Ammon's horn (tissue), 1 donor: ENCODE results near the gene PDE1C.
"Not testable (repeated sequence)": the region's sequence is repeated elsewhere in the genome, so short reads cannot be mapped to it uniquely, and the experiment has no call there.

Experiments used
- DNase-seq: peaks from one replicate; pipeline ENCODE4 v3.0.0-alpha.2; 2016; ENCODE audit warnings: low spot score

The PDE1C gene

GRCh38 chr7:32043688-32044087 lies 26.5 kb downstream of the PDE1C start:
- DNase-seq, result no peak

- no peak for DNase-seq
Measured at GRCh38 chr7:32042900-32043299, 27.3 kb downstream of the PDE1C start.

- peak; percentile 70 for DNase-seq
Measured at GRCh38 chr7:32039000-32039756, 31.0 kb downstream of the PDE1C start.

GRCh38 chr7:32037650-32038198 lies 32.5 kb downstream of the PDE1C start:
- DNase-seq, result no peak

GRCh38 chr7:32036557-32036956 lies 33.6 kb downstream of the PDE1C start:
- DNase-seq, result no peak

GRCh38 chr7:32034052-32034451 lies 36.2 kb downstream of the PDE1C start:
- no peak for DNase-seq

- no peak for DNase-seq
Measured at GRCh38 chr7:32033006-32033405, 37.2 kb downstream of the PDE1C start.

- no peak for DNase-seq
Measured at GRCh38 chr7:32032211-32032610, 38.0 kb downstream of the PDE1C start.

- DNase-seq, result no peak
Measured at GRCh38 chr7:32030904-32031692, 39.1 kb downstream of the PDE1C start.

- peak; percentile 7 for DNase-seq
Measured at GRCh38 chr7:32026083-32026425, 44.2 kb downstream of the PDE1C start.

- DNase-seq, result no peak
Measured at GRCh38 chr7:32025381-32026082, 44.7 kb downstream of the PDE1C start.

- no peak for DNase-seq
Measured at GRCh38 chr7:32023376-32023775, 46.8 kb downstream of the PDE1C start.

GRCh38 chr7:32022966-32023365 lies 47.2 kb downstream of the PDE1C start:
- DNase-seq, result no peak

- DNase-seq, result no peak
Measured at GRCh38 chr7:32020551-32021159, 49.6 kb downstream of the PDE1C start.

GRCh38 chr7:32018845-32019578 lies 51.2 kb downstream of the PDE1C start:
- DNase-seq, result no peak

GRCh38 chr7:32015133-32015532 lies 55.1 kb downstream of the PDE1C start:
- DNase-seq, result no peak

- not testable (repeated sequence) for DNase-seq
Measured at GRCh38 chr7:32013471-32013870, 56.7 kb downstream of the PDE1C start.

GRCh38 chr7:32005577-32005976 lies 64.6 kb downstream of the PDE1C start:
- DNase-seq, result no peak

GRCh38 chr7:32001948-32002347 lies 68.3 kb downstream of the PDE1C start:
- DNase-seq, result no peak

GRCh38 chr7:31997423-31997822 lies 72.8 kb downstream of the PDE1C start:
- DNase-seq, result no peak

GRCh38 chr7:31995134-31995533 lies 75.1 kb downstream of the PDE1C start:
- no peak for DNase-seq
